Cardiac fibroblast (primary cell): ENCODE results near the gene MKX.

Source experiments
- DNase-seq, 2 donors: peaks; one replicate each; pipeline versions ENCODE4 v3.0.0 to v3.0.0-alpha.2; 2010; ENCODE audit warnings: low read depth in 2 of 2
- H3K4me3 ChIP-seq, 2 donors: replicated peaks in 1 of 2; 1 replicate in 1 of 2; 2 replicates in 1 of 2; pipeline ENCODE4 v1.5.1; 2011; ENCODE audit warnings: low read depth in 2 of 2, low read length in 2 of 2, mild to moderate bottlenecking in 2 of 2, moderate library complexity in 1 of 2
- CTCF ChIP-seq: IDR thresholded peaks from one replicate; pipeline ENCODE4 v1.5.1; 2011; ENCODE audit warnings: low read depth, mild to moderate bottlenecking, low read length, inconsistent platforms

MKX gene

GRCh38 chr10:27644307-27644939, 101.2 kb downstream of the MKX start:
- DNase-seq = peak in 1 of 2 donors; percentile 5
- H3K4me3 ChIP-seq = no peak overlapping the region
- TF ChIP-seq CTCF = no peak

GRCh38 chr10:27643301-27643700, 102.3 kb downstream of the MKX start:
- no peak overlapping the region for H3K4me3 ChIP-seq
- no peak for TF ChIP-seq CTCF
- DNase-seq = no peak

- H3K4me3 ChIP-seq = no peak overlapping the region
- DNase-seq = no peak
- no peak for TF ChIP-seq CTCF
Observed at GRCh38 chr10:27642023-27642589, 103.5 kb downstream of the MKX start.

GRCh38 chr10:27638071-27638750, 107.4 kb downstream of the MKX start:
- no peak for TF ChIP-seq CTCF
- H3K4me3 ChIP-seq = no peak overlapping the region
- no peak for DNase-seq

- TF ChIP-seq CTCF = no peak
Observed at GRCh38 chr10:27637601-27638000, 108.0 kb downstream of the MKX start.

GRCh38 chr10:27636816-27637215, 108.8 kb downstream of the MKX start:
- no peak overlapping the region for H3K4me3 ChIP-seq
- DNase-seq = no peak
- no peak for TF ChIP-seq CTCF

More at GRCh38 chr10:27637601-27638000, 108.0 kb downstream of the MKX start:
- no peak for DNase-seq
- no peak overlapping the region for H3K4me3 ChIP-seq
